Natural killer cell (primary cell): Measurements from ENCODE around the gene EGFR. TPM values are rescaled to one million over a fixed set of nuclear protein-coding genes. Genes with fewer than 3 reads are reported as not detected.

ENCODE experiments used
- ATAC-seq, 3 donors: fragments of 150-1000 bp in 2 of 3; fragments of 200-7000 bp in 1 of 3; cut with Tn5 transposase; 1 replicate in 1 of 3; 2 replicates in 2 of 3; pipeline ENCODE4 v1.10.0; 2021; ENCODE audit warnings: mild to moderate bottlenecking in 2 of 3, moderate library complexity in 2 of 3
- DNase-seq, 2 donors: peaks; one replicate each; pipeline versions ENCODE4 v3.0.0 to v3.0.0-alpha.2; 2013 to 2021; ENCODE audit warnings: mixed read lengths in 1 of 2
- H3K27ac ChIP-seq: one replicate; pipeline ENCODE4 v1.5.1; 2013; ENCODE audit warnings: mild to moderate bottlenecking, low read length
- H3K27me3 ChIP-seq: one replicate; pipeline ENCODE4 v1.6.1; 2013; ENCODE audit warnings: low read length; ENCODE audit not compliant: control insufficient read depth, insufficient read depth
- H3K36me3 ChIP-seq: one replicate; pipeline ENCODE4 v1.6.1; 2013; ENCODE audit warnings: low read length; ENCODE audit not compliant: control insufficient read depth, insufficient read depth
- H3K4me1 ChIP-seq: one replicate; pipeline ENCODE4 v1.6.1; 2013; ENCODE audit warnings: low read length; ENCODE audit not compliant: control insufficient read depth, insufficient read depth
- H3K4me3 ChIP-seq: one replicate; pipeline ENCODE4 v1.5.1; 2013; ENCODE audit warnings: low read length
- H3K9me3 ChIP-seq: one replicate; pipeline ENCODE4 v1.6.1; 2013; ENCODE audit warnings: low read length; ENCODE audit not compliant: control insufficient read depth, insufficient read depth
- H3K27ac Mint-ChIP-seq, 2 donors: one replicate each; pipeline ENCODE4 v1.8.0; 2022; ENCODE audit warnings: mild to moderate bottlenecking in 2 of 2, mixed read lengths in 2 of 2, moderate library complexity in 1 of 2
- H3K27me3 Mint-ChIP-seq, 2 donors: one replicate each; pipeline ENCODE4 v1.8.0; 2022; ENCODE audit warnings: low read depth in 2 of 2, mixed read lengths in 2 of 2
- H3K36me3 Mint-ChIP-seq: one replicate; pipeline ENCODE4 v1.8.0; 2022; ENCODE audit warnings: mixed read lengths
- H3K4me1 Mint-ChIP-seq, 2 donors: one replicate each; pipeline ENCODE4 v1.8.0; 2022; ENCODE audit warnings: mixed read lengths in 2 of 2
- H3K4me3 Mint-ChIP-seq: one replicate; pipeline ENCODE4 v1.8.0; 2022; ENCODE audit warnings: mild to moderate bottlenecking, moderate library complexity, mixed read lengths
- H3K9me3 Mint-ChIP-seq, 2 donors: one replicate each; pipeline ENCODE4 v1.8.0; 2022; ENCODE audit warnings: mixed read lengths in 2 of 2
- WGBS: methylation state at CpG from one replicate; pipeline ENCODE4 v1.1.7; 2013; ENCODE audit warnings: missing lambda C conversion rate; ENCODE audit not compliant: insufficient coverage; 5-methylcytosine and 5-hydroxymethylcytosine counted together
- intact Hi-C: fragments of 100-400 bp; cut with micrococcal nuclease; formaldehyde crosslinking; loops from one replicate; pipeline ENCODE4 v1.14.2; 2022
- total RNA-seq, 4 donors: library from RNA; stranded (reverse); fragments of 120-200 nt in 1 of 4; gene quantifications; one replicate each; pipeline versions ENCODE4 v1.2.3 to v1.2.4, GENCODE V29; 2013 to 2022
- TF ChIP-seq, protein P1 (sequence below): fragments of 200-600 bp; IDR thresholded peaks from one replicate; pipeline ENCODE4 v1.8.0; 2022; ENCODE audit warnings: antibody characterized with exemption

EGFR gene
- total RNA-seq, 3 donors from 2014 or later (not counting 1 experiment from before 2014, with no cell fraction given): not detected

DNA sequence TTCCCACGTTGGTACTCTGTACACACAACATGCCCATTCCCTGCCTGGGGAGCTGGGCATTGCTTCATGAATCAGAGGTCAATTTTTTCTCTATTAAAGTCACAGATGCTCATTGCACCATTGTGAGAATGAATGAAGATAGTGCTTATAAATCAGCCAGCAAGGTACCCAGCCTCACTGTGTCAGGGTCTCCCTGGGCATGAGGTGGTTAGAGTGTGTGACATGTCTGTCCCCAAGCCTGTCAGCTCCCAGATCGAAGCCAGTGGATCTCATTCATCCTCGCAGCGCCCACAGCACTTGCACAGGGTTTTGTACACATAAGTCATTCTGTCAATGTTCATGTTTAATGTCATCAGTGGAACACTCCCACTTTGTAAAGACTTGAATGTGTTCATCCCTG lies 126.8 kb downstream of the EGFR start:
- H3K27ac Mint-ChIP-seq: no peak overlapping the region
- no peak for ATAC-seq
- no peak overlapping the region for H3K4me3 Mint-ChIP-seq
- intact Hi-C loops: no loop called here
- H3K36me3 Mint-ChIP-seq: no peaks in the 10 kb centered on the region
- no peaks in the 10 kb centered on the region for H3K9me3 Mint-ChIP-seq
- no peaks in the 10 kb centered on the region for H3K27me3 ChIP-seq
- H3K4me1 Mint-ChIP-seq: peaks cover 0 to 3% of the 10 kb centered on the region in 2 donors
- H3K9me3 ChIP-seq: no peaks in the 10 kb centered on the region
- H3K27me3 Mint-ChIP-seq: peaks cover 19 to 22% of the 10 kb centered on the region in 2 donors
- no peak overlapping the region for H3K4me3 ChIP-seq
- H3K27ac ChIP-seq: no peak overlapping the region
- no peak for DNase-seq
- H3K4me1 ChIP-seq: no peaks in the 10 kb centered on the region
- WGBS: 74% methylated on average over 4 of the region's 4 CpGs
- TF ChIP-seq, protein P1, sequence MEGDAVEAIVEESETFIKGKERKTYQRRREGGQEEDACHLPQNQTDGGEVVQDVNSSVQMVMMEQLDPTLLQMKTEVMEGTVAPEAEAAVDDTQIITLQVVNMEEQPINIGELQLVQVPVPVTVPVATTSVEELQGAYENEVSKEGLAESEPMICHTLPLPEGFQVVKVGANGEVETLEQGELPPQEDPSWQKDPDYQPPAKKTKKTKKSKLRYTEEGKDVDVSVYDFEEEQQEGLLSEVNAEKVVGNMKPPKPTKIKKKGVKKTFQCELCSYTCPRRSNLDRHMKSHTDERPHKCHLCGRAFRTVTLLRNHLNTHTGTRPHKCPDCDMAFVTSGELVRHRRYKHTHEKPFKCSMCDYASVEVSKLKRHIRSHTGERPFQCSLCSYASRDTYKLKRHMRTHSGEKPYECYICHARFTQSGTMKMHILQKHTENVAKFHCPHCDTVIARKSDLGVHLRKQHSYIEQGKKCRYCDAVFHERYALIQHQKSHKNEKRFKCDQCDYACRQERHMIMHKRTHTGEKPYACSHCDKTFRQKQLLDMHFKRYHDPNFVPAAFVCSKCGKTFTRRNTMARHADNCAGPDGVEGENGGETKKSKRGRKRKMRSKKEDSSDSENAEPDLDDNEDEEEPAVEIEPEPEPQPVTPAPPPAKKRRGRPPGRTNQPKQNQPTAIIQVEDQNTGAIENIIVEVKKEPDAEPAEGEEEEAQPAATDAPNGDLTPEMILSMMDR: no peak
- H3K36me3 ChIP-seq: no peaks in the 10 kb centered on the region

DNA sequence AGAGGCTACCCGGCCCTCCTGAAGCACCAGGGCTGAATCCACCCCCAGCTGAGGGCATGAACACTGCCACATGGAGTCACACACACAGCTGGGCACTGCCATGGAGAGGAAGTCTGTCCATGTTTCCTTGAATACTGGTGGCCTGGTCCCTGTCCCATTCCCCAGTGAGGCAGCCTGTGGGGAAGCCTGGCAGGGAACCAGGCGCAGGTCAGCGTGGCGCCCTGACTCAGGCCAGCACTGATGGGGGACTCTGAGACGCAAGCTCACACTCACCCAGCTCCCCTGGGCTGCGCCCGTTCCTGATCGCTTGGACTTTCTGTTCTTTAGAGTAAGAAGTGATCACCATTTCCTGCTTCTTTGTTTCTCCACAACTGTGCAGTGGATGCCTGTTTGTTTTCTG lies 128.3 kb downstream of the EGFR start:
- Histone ChIP-seq H3K9me3 (no peaks in the 10 kb centered on the region), H3K4me3 (no peak overlapping the region), H3K36me3 (no peaks in the 10 kb centered on the region), H3K4me1 (no peaks in the 10 kb centered on the region), H3K27me3 (no peaks in the 10 kb centered on the region), H3K27ac (no peak overlapping the region)
- intact Hi-C loops: no loop called here
- H3K27me3 Mint-ChIP-seq: peaks cover 22 to 26% of the 10 kb centered on the region in 2 donors
- no peaks in the 10 kb centered on the region for H3K36me3 Mint-ChIP-seq
- 75% methylated on average over 8 of the region's 8 CpGs for WGBS
- no peaks in the 10 kb centered on the region for H3K9me3 Mint-ChIP-seq
- TF ChIP-seq, protein P1: no peak
- DNase-seq (no peak), ATAC-seq (no peak)
- H3K27ac Mint-ChIP-seq: no peak overlapping the region
- peaks cover 0 to 3% of the 10 kb centered on the region in 2 donors for H3K4me1 Mint-ChIP-seq
- no peak overlapping the region for H3K4me3 Mint-ChIP-seq

DNA sequence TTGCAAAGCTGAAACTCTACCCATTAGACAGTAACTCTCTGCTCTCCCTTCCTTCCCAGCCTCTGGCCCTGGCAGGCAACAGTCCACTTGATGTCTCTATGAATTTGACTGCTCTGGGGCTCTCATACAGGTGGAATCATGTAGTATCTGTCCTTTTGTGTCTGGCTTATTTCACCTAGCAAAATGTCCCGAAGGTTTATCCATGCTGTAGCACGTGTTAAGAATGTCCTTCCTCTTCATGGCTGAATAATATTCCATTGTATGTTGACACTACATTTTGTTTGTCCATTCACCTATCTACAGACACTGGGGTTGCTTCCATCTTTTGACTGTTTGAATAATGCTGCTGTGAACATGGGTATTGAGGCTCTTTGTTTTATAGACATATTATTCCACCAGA lies 128.9 kb downstream of the EGFR start:
- Histone ChIP-seq H3K4me1 (peaks cover 3% of the 10 kb centered on the region), H3K4me3 (no peak overlapping the region), H3K36me3 (no peaks in the 10 kb centered on the region), H3K27ac (no peak overlapping the region), H3K27me3 (no peaks in the 10 kb centered on the region), H3K9me3 (no peaks in the 10 kb centered on the region)
- no peak for ATAC-seq
- no peaks in the 10 kb centered on the region for H3K9me3 Mint-ChIP-seq
- no peaks in the 10 kb centered on the region for H3K36me3 Mint-ChIP-seq
- WGBS: 95% methylated on average over 2 of the region's 2 CpGs
- TF ChIP-seq, protein P1: no peak
- no peak overlapping the region for H3K27ac Mint-ChIP-seq
- no peak for DNase-seq
- intact Hi-C loops: no loop called here
- peaks cover 22 to 26% of the 10 kb centered on the region in 2 donors for H3K27me3 Mint-ChIP-seq
- peaks cover 0 to 3% of the 10 kb centered on the region in 2 donors for H3K4me1 Mint-ChIP-seq
- H3K4me3 Mint-ChIP-seq: no peak overlapping the region

DNA sequence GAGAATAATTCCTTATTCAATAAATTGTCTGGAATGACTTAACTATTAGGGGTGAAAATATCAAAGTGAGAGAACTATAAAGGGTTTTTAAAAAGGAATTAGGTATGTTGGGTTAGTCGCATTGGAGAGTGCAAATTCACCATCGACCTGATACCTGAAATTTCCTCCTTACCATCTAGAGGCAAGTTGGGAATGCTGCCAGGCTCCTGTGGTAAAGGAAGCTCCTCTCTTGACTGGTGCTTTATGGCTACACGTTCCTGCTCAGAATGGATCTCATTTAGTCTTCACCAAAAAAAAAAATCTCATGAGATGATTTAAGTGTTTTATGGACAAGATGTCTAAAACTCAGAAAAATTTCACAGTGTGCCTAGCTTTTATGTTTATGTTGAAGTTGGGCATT lies 129.8 kb downstream of the EGFR start:
- peaks cover 0 to 3% of the 10 kb centered on the region in 2 donors for H3K4me1 Mint-ChIP-seq

More for the DNA sequence above, 129.8 kb downstream of the EGFR start:
- ATAC-seq (no peak), DNase-seq (no peak)
- intact Hi-C loops: no loop called here
- Histone ChIP-seq H3K27me3 (no peaks in the 10 kb centered on the region), H3K36me3 (no peaks in the 10 kb centered on the region), H3K9me3 (no peaks in the 10 kb centered on the region), H3K27ac (no peak overlapping the region), H3K4me1 (peaks cover 3% of the 10 kb centered on the region), H3K4me3 (no peak overlapping the region)
- Mint-ChIP-seq H3K4me3 (no peak overlapping the region), H3K36me3 (no peaks in the 10 kb centered on the region), H3K9me3 (no peaks in the 10 kb centered on the region), H3K27me3 (peaks cover 19 to 20% of the 10 kb centered on the region in 2 donors), H3K27ac (no peak overlapping the region)
- WGBS: no CpG with 5 or more reads among the region's 3 CpGs
- TF ChIP-seq, protein P1: no peak
